ENCODE measurements around the gene DSTN. TPM values are rescaled to one million over a fixed set of nuclear protein-coding genes. Genes with fewer than 3 reads are reported as not detected.

DSTN gene
- total and polyA plus RNA-seq, 9 of the 15 experiments (the other 6 are each of a cell fraction or from before 2014, with no cell fraction given), result 25.7 to 88.3 (median 61.0) TPM

DNA sequence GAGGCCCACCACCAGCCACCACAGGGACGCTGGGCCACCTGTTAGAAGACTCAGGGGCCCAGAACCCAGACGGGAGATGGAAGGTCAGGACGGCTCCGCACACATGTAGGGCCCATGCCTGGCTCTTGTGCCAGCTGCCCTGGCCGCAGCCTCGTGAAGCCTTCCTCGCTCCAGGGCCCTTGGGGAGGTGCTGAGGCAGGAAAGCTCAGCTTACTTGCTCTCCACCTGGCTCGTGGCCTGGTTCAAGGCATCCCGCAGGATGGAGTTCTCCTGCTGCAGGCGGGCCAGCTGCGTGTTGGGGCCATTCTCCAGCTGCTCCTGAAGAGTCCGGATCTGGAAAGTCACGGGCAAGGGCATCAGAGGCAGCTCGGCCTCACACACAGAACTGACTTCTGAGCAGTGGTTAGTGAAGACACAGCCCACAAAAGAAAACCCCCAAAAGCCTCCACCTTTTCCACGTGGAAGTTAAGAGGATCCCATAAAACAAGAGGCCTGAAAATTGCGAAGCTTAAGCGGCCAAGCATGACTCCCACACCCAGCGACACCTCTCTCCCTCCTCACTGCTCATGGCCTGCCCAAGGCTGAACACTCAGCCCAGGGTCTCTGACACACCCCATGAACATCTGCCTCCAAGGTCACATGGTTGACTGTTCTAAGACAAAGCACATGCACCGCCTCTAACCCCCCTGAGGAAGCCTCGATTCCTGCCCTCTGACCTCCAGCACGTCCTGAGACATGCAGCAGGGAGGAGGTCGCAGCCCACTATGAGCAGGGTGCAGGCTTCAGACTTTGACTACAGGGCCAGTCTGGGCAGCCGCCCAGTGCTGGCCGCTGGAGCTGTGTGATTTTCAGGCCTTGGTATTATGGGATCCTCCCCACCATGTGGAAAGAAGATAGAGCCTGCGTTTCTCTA lies 65.7 kb downstream of the DSTN start (continued):
- TF ChIP-seq, protein P1, sequence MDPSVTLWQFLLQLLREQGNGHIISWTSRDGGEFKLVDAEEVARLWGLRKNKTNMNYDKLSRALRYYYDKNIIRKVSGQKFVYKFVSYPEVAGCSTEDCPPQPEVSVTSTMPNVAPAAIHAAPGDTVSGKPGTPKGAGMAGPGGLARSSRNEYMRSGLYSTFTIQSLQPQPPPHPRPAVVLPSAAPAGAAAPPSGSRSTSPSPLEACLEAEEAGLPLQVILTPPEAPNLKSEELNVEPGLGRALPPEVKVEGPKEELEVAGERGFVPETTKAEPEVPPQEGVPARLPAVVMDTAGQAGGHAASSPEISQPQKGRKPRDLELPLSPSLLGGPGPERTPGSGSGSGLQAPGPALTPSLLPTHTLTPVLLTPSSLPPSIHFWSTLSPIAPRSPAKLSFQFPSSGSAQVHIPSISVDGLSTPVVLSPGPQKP (CRISPR knock-in tag; IDR thresholded peaks at IDR 0.05), result no peak
- TF ChIP-seq, protein P2, sequence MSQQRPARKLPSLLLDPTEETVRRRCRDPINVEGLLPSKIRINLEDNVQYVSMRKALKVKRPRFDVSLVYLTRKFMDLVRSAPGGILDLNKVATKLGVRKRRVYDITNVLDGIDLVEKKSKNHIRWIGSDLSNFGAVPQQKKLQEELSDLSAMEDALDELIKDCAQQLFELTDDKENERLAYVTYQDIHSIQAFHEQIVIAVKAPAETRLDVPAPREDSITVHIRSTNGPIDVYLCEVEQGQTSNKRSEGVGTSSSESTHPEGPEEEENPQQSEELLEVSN (IDR thresholded peaks at IDR 0.05; ENCODE audit: borderline replicate concordance in 1 of 2, extremely low read depth in 1 of 2, insufficient read depth in 1 of 2, insufficient read length in 1 of 2, low read depth in 1 of 2, low read length in 1 of 2, poor library complexity in 1 of 2, severe bottlenecking in 1 of 2), result no peak
- no peak for TF ChIP-seq KDM5B (IDR thresholded peaks at IDR 0.05; ENCODE audit: insufficient replicate concordance, low read depth, low read length)
- no peak for TF ChIP-seq LARP7 (IDR thresholded peaks at IDR 0.05)
